Common myeloid progenitor, CD34-positive (primary cell): ENCODE measurements around the gene B3GLCT.

Experiments
- CTCF ChIA-PET: fragments of 350-600 bp; sonication (Branson Sonifier 250); formaldehyde crosslinking; loops from one replicate; lab custom pipeline; 2021; ENCODE audit warnings: antibody characterized with exemption; lab: Charles Lee
- POLR2A ChIA-PET: fragments of 350-600 bp; sonication (Branson Sonifier 250); formaldehyde crosslinking; loops from one replicate; lab custom pipeline; 2021; ENCODE audit warnings: antibody characterized with exemption; lab: Charles Lee
- DNase-seq, 3 donors: peaks; one replicate each; pipeline versions ENCODE4 v3.0.0 to v3.0.0-alpha.2; 2013
- H3K27ac ChIP-seq, 2 experiments: 1 replicate in 1 of 2; 2 replicates in 1 of 2; pipeline ENCODE4 v1.7.0; 2013; ENCODE audit warnings: inconsistent platforms in 2 of 2, low read length in 2 of 2, mild to moderate bottlenecking in 2 of 2, low read depth in 1 of 2, moderate library complexity in 1 of 2; ENCODE audit not compliant: severe bottlenecking in 2 of 2, insufficient read depth in 1 of 2, poor library complexity in 1 of 2
- H3K27me3 ChIP-seq, 5 experiments: replicated peaks in 2 of 5; 1 replicate in 3 of 5; 2 replicates in 2 of 5; pipeline versions ENCODE4 v1.6.1 to v1.7.0; 2013; ENCODE audit warnings: low read length in 4 of 5, mild to moderate bottlenecking in 2 of 5, moderate library complexity in 2 of 5, inconsistent platforms in 1 of 5; ENCODE audit not compliant: insufficient read depth in 5 of 5, control insufficient read depth in 4 of 5
- H3K36me3 ChIP-seq, 4 experiments: 1 replicate in 2 of 4; 2 replicates in 2 of 4; pipeline versions ENCODE4 v1.6.1 to v1.7.0; 2013; ENCODE audit warnings: low read length in 3 of 4, control low read depth in 1 of 4, mild to moderate bottlenecking in 1 of 4; ENCODE audit not compliant: control insufficient read depth in 4 of 4, insufficient read depth in 4 of 4
- H3K4me1 ChIP-seq, 4 experiments: 1 replicate in 3 of 4; 2 replicates in 1 of 4; pipeline versions ENCODE4 v1.6.1 to v1.7.1; 2013; ENCODE audit warnings: low read length in 3 of 4, mild to moderate bottlenecking in 3 of 4, control low read depth in 1 of 4, inconsistent platforms in 1 of 4, moderate library complexity in 1 of 4; ENCODE audit not compliant: control insufficient read depth in 4 of 4, insufficient read depth in 4 of 4; ENCODE audit errors: control extremely low read depth in 1 of 4
- H3K4me3 ChIP-seq, 7 experiments: 1 replicate in 4 of 7; 2 replicates in 3 of 7; pipeline versions ENCODE4 v1.5.1 to v1.7.0; 2013; ENCODE audit warnings: mild to moderate bottlenecking in 7 of 7, low read length in 6 of 7, moderate library complexity in 6 of 7, inconsistent platforms in 2 of 7, low read depth in 2 of 7, control low read depth in 1 of 7; ENCODE audit not compliant: insufficient read depth in 4 of 7, control insufficient read depth in 1 of 7; ENCODE audit errors: extremely low read depth in 1 of 7
- H3K9me3 ChIP-seq, 5 experiments: 1 replicate in 4 of 5; 2 replicates in 1 of 5; pipeline versions ENCODE4 v1.6.1 to v1.7.1; 2013; ENCODE audit warnings: low read length in 4 of 5, mild to moderate bottlenecking in 2 of 5, inconsistent platforms in 1 of 5, low read depth in 1 of 5, moderate library complexity in 1 of 5; ENCODE audit not compliant: control insufficient read depth in 4 of 5, insufficient read depth in 2 of 5; ENCODE audit errors: control extremely low read depth in 1 of 5
- WGBS: methylation state at CpG from one replicate; pipeline ENCODE4 v1.1.5; 2013; ENCODE audit not compliant: insufficient coverage; 5-methylcytosine and 5-hydroxymethylcytosine counted together

The B3GLCT gene

DNA sequence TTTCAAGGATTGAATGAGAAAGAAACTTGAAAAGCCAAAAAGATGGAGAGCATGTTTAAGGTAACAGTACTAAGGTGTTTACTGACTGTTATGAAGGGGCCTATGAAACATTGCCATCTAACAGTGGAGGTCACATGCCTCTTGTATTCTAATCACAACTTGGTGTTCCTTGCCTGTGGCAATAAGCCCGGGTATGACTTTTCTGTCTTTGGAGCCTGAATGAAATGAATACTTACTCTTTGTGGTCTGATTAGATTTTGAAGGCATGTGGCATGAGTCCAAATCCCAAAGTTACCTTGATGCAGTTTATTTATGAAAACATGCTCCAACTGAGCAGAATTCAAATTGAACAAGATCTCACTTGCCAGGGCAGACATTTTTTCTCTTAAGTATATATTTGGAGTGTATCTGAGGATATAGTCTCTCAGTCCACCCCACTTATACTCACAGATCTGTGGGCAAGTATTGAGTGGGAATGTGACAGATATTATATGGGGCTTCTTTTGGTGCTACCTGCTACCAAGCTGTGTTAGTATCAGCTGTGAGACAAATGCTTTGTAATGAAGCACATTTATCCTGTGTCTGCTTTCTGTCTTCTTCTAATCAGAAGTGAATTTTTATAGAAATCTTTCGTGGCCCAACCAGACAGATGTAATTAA, 67.5 kb downstream of the B3GLCT start:
- DNase-seq: no peak
- no peak overlapping the region for H3K4me3 ChIP-seq
- H3K36me3 ChIP-seq: peaks cover 0 to 14% (median 5%) of the 10 kb centered on the region in 4 experiments
- CTCF ChIA-PET: no interaction called here
- no peaks in the 10 kb centered on the region for H3K4me1 ChIP-seq
- WGBS: no CpG with 5 or more reads among the region's 2 CpGs
- POLR2A ChIA-PET: no interaction called here
- peaks cover 0 to 7% (median 2%) of the 10 kb centered on the region in 5 experiments for H3K9me3 ChIP-seq
- H3K27ac ChIP-seq: no peak overlapping the region
- H3K27me3 ChIP-seq: no peaks in the 10 kb centered on the region

DNA sequence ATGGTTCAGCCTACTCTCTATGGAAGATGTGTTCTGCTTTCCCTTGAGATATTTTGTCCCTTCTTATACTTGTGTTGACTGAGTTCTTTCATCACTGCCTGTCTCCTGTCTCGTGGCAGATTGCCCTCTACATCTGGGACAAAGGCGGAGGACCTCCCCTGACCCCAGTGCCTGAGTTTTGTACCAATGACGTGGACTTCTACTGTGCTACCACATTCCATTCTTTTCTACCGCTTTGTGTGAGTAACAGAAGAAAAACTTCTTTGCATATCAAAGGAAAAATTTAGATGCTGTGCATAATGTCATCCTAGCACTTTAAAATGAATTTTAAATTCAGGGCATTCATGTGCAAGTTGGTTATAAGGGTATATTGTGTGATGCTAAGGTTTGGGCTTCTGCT, 74.6 kb downstream of the B3GLCT start:
- Histone ChIP-seq H3K27ac (no peak overlapping the region), H3K27me3 (no peaks in the 10 kb centered on the region), H3K4me1 (no peaks in the 10 kb centered on the region), H3K36me3 (peaks cover 3 to 29% (median 8%) of the 10 kb centered on the region in 4 experiments), H3K9me3 (peaks cover 0 to 14% (median 7%) of the 10 kb centered on the region in 5 experiments), H3K4me3 (no peak overlapping the region)
- no peak for DNase-seq
- ChIA-PET CTCF (no interaction called here), POLR2A (no interaction called here)
- WGBS: 100% methylated on average over 2 of the region's 4 CpGs

DNA sequence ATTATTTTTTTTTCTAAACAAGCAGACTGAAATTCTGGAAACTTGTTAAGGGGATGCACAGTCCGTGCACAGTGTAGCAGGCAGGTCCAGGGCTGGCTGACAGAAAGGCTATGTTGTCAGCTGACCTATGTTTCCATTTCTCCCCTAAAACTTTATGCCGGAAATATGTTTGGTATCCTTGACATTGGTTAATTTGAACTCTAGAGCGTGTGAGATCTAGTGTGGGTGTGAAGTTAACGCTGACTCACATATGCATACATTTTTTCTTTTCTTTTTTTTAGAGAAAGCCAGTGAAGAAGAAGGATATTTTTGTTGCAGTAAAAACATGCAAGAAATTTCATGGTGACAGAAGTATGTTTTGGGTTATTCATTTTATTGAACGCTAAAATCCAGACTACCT, 76.6 kb downstream of the B3GLCT start:
- 100% methylated on average over 1 of the region's 5 CpGs for WGBS
- H3K27me3 ChIP-seq: no peaks in the 10 kb centered on the region
- CTCF ChIA-PET: no interaction called here
- H3K36me3 ChIP-seq: peaks cover 3 to 20% (median 3%) of the 10 kb centered on the region in 4 experiments
- no peak overlapping the region for H3K4me3 ChIP-seq
- H3K9me3 ChIP-seq: peaks cover 0 to 10% (median 2%) of the 10 kb centered on the region in 5 experiments
- POLR2A ChIA-PET: no interaction called here
- H3K27ac ChIP-seq: no peak overlapping the region
- H3K4me1 ChIP-seq: no peaks in the 10 kb centered on the region
- no peak for DNase-seq

DNA sequence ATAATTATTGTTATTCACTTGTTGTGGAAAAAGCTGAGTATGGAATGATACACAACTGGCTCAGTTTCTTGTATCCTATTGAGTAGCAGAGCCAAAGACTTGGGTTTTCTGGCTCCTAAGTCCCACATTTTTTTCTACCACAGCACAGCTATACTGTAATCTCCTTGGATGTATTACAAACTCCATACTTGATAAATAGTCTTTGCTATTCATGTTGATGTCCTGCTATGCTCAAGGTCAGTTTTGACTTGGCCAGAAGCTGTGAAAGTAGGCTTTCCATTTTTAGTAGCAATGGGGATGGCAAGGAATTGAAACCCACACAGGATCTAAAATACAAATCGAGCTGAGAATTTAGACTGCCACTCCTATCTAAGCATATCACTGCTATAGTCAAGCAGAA, 79.1 kb downstream of the B3GLCT start:
- no peaks in the 10 kb centered on the region for H3K27me3 ChIP-seq

DNA sequence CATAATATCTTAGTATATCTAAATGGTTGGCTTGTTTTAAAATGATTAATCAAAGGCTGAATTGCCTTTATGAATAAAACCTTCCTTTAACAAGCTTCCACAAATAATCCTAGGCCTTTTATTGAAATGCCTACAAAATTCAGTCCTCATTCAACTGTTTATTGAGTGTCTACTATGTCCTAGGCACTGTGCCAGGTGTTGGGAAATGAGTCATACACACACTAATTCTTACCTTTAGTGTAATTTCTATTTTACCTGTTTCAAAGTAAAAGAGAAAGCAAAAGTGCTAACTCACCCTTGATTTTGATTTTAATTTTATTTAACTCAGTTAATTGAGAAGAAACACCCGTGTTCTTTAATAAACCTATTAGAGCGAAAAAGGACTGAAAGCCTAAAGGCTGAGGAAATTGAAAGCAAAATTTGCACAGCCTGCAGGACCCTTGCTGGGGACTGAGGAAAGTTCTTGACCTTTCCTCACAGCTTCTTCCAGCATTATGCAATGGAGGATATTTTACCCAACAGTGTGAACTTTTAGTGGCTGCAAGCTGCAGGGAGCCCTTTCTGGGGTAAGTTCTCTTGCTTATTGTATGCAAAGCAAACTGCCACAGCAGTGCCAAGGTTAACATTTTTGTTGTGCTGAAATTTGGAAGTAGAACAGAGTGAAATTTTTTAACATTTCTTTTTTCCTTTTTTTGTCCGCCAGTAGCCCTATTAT, 83.1 kb downstream of the B3GLCT start:
- 100% methylated on average over 1 of the region's 3 CpGs for WGBS
- POLR2A ChIA-PET: no interaction called here
- H3K4me3 ChIP-seq: no peak overlapping the region

More for the DNA sequence above, 79.1 kb downstream of the B3GLCT start:
- no peak overlapping the region for H3K4me3 ChIP-seq
- no peaks in the 10 kb centered on the region for H3K4me1 ChIP-seq
- ChIA-PET CTCF (no interaction called here), POLR2A (no interaction called here)
- H3K36me3 ChIP-seq: peaks cover 3 to 20% (median 3%) of the 10 kb centered on the region in 4 experiments
- no peak for DNase-seq
- 100% methylated on average over 1 of the region's 1 CpG for WGBS
- H3K27ac ChIP-seq: no peak overlapping the region
- peaks cover 0 to 10% (median 5%) of the 10 kb centered on the region in 5 experiments for H3K9me3 ChIP-seq

DNA sequence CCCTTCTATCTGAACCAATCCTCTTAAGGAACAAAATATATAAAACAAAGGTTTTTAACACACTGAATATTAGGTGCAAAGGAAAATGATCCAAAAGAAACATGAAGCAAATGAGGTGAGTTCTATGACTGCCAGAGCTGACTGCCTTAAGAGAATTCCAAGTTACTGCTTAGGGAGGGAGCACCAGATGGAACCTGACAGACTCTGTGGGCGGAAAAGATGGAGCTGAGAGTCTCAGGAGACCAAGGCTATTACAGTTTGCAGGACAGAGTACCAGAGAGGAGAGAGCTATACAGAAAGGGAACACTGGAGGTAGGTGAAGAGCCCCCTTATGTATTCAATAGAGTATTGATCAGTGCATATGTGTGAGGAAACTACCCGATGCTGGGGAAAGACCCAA, 87.2 kb downstream of the B3GLCT start:
- H3K4me1 ChIP-seq: no peaks in the 10 kb centered on the region
- H3K27me3 ChIP-seq: no peaks in the 10 kb centered on the region
- WGBS: 100% methylated on average over 2 of the region's 2 CpGs
- CTCF ChIA-PET: no interaction called here
- H3K4me3 ChIP-seq: no peak overlapping the region
- peaks cover 0 to 14% (median 5%) of the 10 kb centered on the region in 4 experiments for H3K36me3 ChIP-seq
- peaks cover 0 to 11% (median 5%) of the 10 kb centered on the region in 5 experiments for H3K9me3 ChIP-seq
- no peak overlapping the region for H3K27ac ChIP-seq
- no peak for DNase-seq
- POLR2A ChIA-PET: no interaction called here

More for the DNA sequence above, 83.1 kb downstream of the B3GLCT start:
- CTCF ChIA-PET: no interaction called here
- Histone ChIP-seq H3K4me1 (no peaks in the 10 kb centered on the region), H3K9me3 (peaks cover under 1 to 13% (median 5%) of the 10 kb centered on the region in 5 experiments), H3K27me3 (no peaks in the 10 kb centered on the region), H3K36me3 (peaks cover 0 to 11% (median 3%) of the 10 kb centered on the region in 4 experiments), H3K27ac (no peak overlapping the region)
- no peak for DNase-seq

DNA sequence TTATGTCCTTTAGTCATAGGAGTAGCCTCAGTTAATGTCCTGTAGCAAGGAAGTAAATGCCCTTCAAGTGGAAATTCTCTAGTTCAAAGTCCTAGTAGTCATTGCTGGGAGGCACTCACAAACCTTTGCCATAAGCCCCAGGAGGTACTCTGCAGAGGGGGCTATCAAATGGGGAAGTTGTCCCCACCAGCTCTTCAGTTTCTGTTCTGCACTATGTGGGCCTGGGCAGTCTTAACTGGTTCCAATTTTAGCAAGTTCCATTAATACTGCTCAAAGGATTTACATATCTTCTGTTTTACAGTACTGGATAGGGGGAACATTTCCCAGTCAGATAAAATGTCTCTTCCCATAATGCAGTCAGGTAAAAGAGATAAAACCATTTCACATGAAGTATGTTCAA, 101.3 kb downstream of the B3GLCT start:
- H3K9me3 ChIP-seq: peaks cover 0 to 10% (median 1%) of the 10 kb centered on the region in 5 experiments
- ChIA-PET CTCF (no interaction called here), POLR2A (no interaction called here)
- H3K36me3 ChIP-seq: peaks cover 0 to 3% (median 2%) of the 10 kb centered on the region in 4 experiments
- no peak for DNase-seq
- H3K27ac ChIP-seq: no peak overlapping the region
- H3K27me3 ChIP-seq: no peaks in the 10 kb centered on the region
- H3K4me3 ChIP-seq: no peak overlapping the region
- H3K4me1 ChIP-seq: no peaks in the 10 kb centered on the region
